Measurements from ENCODE around the gene ZFY.

The ZFY gene

GRCh38 chrY:2962061-2962460 lies 26.9 kb downstream of the ZFY start:
- TF ChIP-seq CTCF (IDR thresholded peaks at IDR 0.05; ENCODE audit: low read depth, low read length): no peak
- Histone ChIP-seq H3K27me3 (ENCODE audit: insufficient read depth, low read depth, severe bottlenecking) (no peaks in the 10 kb centered on the region), H3K36me3 (no peaks in the 10 kb centered on the region), H3K27ac (no peak overlapping the region), H3K9me3 (ENCODE audit: severe bottlenecking) (no peaks in the 10 kb centered on the region), H3K4me3 (ENCODE audit: low read depth, low read length) (no peak overlapping the region)
- DNase-seq: no peak

GRCh38 chrY:2964814-2965213 lies 29.6 kb downstream of the ZFY start:
- no peak overlapping the region for H3K27ac ChIP-seq
- H3K4me3 ChIP-seq (ENCODE audit: low read depth, low read length): no peak overlapping the region
- no peaks in the 10 kb centered on the region for H3K27me3 ChIP-seq (ENCODE audit: insufficient read depth, low read depth, severe bottlenecking)
- TF ChIP-seq CTCF (IDR thresholded peaks at IDR 0.05; ENCODE audit: low read depth, low read length): no peak
- no peak for DNase-seq
- no peaks in the 10 kb centered on the region for H3K36me3 ChIP-seq
- no peaks in the 10 kb centered on the region for H3K9me3 ChIP-seq (ENCODE audit: severe bottlenecking)

- H3K9me3 ChIP-seq (ENCODE audit: severe bottlenecking): no peaks in the 10 kb centered on the region
- H3K36me3 ChIP-seq: no peaks in the 10 kb centered on the region
- no peak for DNase-seq
- H3K4me3 ChIP-seq (ENCODE audit: low read depth, low read length): no peak overlapping the region
- no peak for TF ChIP-seq CTCF (IDR thresholded peaks at IDR 0.05; ENCODE audit: low read depth, low read length)
- H3K27ac ChIP-seq: no peak overlapping the region
- no peaks in the 10 kb centered on the region for H3K27me3 ChIP-seq (ENCODE audit: insufficient read depth, low read depth, severe bottlenecking)
Measured at GRCh38 chrY:2965629-2966028, 30.4 kb downstream of the ZFY start.

GRCh38 chrY:2969561-2969960 lies 34.4 kb downstream of the ZFY start:
- Histone ChIP-seq H3K27ac (no peak overlapping the region), H3K9me3 (ENCODE audit: severe bottlenecking) (no peaks in the 10 kb centered on the region), H3K27me3 (ENCODE audit: insufficient read depth, low read depth, severe bottlenecking) (no peaks in the 10 kb centered on the region), H3K4me3 (ENCODE audit: low read depth, low read length) (no peak overlapping the region), H3K36me3 (no peaks in the 10 kb centered on the region)
- DNase-seq: no peak
- no peak for TF ChIP-seq CTCF (IDR thresholded peaks at IDR 0.05; ENCODE audit: low read depth, low read length)

- no peaks in the 10 kb centered on the region for H3K9me3 ChIP-seq (ENCODE audit: severe bottlenecking)
- H3K27ac ChIP-seq: no peak overlapping the region
- no peaks in the 10 kb centered on the region for H3K36me3 ChIP-seq
- DNase-seq: no peak
- no peaks in the 10 kb centered on the region for H3K27me3 ChIP-seq (ENCODE audit: insufficient read depth, low read depth, severe bottlenecking)
- TF ChIP-seq CTCF (IDR thresholded peaks at IDR 0.05; ENCODE audit: low read depth, low read length): no peak
- no peak overlapping the region for H3K4me3 ChIP-seq (ENCODE audit: low read depth, low read length)
Measured at GRCh38 chrY:2972708-2973107, 37.5 kb downstream of the ZFY start.

GRCh38 chrY:2973110-2973751 lies 38.0 kb downstream of the ZFY start:
- Histone ChIP-seq H3K27ac (no peak overlapping the region), H3K9me3 (ENCODE audit: severe bottlenecking) (no peaks in the 10 kb centered on the region), H3K4me3 (ENCODE audit: low read depth, low read length) (no peak overlapping the region), H3K36me3 (no peaks in the 10 kb centered on the region), H3K27me3 (ENCODE audit: insufficient read depth, low read depth, severe bottlenecking) (no peaks in the 10 kb centered on the region)
- TF ChIP-seq CTCF (IDR thresholded peaks at IDR 0.05; ENCODE audit: low read depth, low read length): no peak
- no peak for DNase-seq

All from WERI-Rb-1 (cell line).